Activated CD4-positive, alpha-beta T cell treated with anti-CD3 and anti-CD28 coated beads for 4 hours (primary cell): Measurements from ENCODE around the gene SLC22A15.
"Not testable (repeated sequence)": the region's sequence is repeated elsewhere in the genome, so short reads cannot be mapped to it uniquely, and the experiment has no call there.

Experiments used
- DNase-seq, 2 donors: peaks; one replicate each; pipeline ENCODE4 v3.0.0-alpha.2; 2020

SLC22A15 gene

DNA sequence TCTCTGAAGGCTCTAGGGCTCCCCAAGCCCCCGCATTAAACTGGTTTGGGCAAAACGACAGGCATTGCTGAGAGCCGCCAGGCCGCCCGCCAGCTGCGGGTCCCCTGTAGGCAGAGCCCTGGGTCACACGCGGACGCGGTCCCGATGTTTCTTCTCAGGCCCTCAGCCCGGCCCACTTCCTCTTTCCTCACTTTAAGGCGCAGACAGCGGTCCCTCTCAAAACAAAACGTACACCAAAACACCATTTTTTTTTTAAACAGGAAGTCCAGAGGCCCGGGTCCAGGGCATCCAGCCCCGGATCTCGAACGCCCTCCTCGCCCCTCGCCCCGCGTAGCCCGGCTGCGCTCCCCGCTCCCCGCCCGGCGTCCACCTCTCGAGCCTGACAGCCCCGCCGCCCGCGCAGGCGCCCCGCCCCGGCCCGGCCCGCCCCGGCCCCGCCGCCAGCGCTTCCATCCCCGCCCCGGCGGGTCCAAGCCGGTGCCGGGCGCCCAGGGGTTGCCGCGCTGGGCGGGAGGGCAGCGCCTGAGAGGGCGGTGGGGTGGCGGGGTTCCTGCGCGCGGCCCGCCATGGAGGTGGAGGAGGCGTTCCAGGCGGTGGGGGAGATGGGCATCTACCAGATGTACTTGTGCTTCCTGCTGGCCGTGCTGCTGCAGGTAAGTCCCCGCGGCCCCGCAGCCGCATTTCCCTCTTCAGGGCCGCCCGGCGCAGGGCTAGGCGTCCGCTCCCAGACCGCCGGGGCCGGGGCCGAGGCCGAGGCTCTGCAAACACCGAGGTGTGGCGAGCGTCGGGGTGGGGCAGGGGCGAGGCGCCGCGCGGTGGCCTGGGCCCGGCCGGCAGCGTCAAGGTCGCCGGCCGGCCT lies at the start of gene SLC22A15:
Gene SLC22A15, plus strand, starts transcription at position 452 of the 859 bp plus-strand sequence. Its CDS starts 115 bp downstream, at position 567.
- DNase-seq, result peak; percentile 5 to 7

DNA sequence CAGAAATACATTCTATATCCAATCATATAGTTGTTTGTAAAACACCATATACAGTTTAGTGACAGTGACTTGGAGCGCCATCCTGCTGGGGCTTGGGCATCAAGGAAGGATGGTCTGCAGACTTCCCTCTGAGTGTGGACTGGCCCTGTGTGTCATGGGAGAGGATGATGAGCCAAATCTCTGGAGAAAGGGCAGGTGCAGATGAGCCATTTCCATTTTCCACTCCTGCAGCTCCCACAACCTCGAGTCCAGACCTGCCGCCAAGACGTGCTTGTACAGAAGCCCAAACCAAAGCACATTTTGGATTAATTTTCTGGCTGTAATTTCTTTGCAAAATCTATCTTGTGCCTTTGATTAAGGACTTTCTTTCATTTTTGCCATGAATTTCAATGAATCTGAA lies 48.3 kb upstream of the SLC22A15 start:
- DNase-seq, result no peak

DNA sequence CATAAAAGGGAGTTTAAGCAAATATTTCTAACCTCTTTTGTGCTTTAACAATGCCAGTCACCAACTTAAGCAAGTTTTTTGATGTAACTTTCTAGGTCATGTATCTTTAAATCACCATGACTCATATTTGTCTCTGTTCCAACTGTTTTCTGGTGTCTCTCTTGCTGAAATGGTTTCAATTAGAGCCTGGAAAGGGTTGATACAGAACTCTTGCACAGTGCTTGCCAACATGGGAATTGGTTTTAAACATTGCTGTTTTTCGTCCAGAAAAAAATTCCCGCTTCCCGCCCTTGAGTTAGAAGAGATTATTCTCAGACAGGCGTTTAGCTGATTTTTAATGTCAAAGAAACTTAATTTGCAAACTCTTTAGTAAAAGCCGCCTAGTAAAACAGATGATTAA lies 46.4 kb upstream of the SLC22A15 start:
- DNase-seq, result no peak

DNA sequence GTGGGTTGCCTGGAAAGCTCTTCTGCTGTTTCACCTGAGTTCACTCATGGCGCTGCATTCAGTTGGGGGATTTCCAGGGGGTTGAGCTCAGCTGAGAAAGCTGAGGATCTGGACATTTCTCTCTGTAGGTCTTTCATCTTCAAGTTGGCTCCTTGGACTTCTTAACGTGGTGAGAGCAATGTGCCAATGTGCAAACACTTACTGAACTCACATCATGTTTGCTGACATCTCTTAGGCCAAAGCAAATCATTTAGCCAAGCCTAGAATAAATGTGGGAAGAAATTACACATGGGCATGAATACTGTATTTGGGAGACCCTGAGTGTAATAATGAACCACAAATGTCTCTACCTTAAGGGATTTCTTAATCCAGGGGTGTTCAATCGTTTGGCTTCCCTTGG lies 42.7 kb upstream of the SLC22A15 start:
- no peak for DNase-seq

DNA sequence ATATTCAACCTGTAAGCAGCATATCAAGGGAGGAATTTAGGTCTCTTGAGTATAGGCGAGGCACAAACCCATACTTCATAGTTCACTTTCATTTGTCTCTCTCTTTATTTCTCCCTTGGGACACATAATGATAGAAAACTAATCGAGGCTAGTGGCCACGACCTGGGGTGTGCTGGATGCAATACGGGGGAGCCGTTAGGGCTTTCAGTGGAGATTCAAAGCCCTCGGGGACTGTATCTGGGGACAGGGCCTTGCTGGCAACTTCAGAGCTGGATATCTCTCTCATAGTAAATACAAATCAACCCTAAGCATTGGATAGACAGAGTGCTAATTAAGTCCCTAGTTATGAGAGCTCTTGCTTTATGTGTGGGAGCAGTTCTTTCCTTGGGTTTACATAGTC lies 36.9 kb upstream of the SLC22A15 start:
- DNase-seq, result no peak

DNA sequence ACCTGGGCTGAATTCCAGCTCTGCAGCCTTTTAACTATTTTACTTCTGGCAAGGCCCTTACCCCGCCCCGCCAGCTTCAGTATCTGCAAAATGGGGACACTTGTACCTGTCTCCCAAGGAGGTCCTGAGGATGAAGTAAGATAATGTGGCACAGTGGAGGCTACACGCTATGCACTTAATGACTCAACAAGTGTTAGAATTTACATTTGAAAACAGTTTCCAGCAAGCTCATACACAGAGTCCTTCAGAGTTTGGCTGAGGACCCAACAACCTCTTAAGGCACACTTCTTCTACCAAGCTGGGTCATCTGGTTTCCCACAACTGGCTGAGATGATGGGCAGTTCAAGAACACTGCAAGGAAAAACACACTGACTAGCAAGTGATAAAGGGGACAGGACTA lies 30.2 kb upstream of the SLC22A15 start:
- no peak for DNase-seq

DNA sequence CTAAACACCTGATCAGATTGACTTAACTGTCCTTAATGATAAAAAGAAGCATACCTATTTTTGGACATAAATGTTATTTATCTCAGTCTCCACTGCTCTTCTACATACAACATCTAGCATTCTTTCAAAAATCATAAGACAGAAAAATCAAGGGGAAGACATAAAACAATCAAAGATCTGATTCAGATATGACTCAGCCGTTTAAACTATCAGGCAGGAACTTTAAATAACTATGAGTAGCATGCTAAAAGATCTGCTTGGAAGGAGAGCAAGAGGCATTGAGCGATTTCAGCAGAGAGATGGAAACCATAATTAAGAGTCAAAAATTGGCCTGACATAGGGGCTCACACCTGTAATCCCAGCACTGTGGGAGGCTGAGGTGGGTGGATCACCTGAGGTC lies 27.2 kb upstream of the SLC22A15 start:
- DNase-seq, result no peak

DNA sequence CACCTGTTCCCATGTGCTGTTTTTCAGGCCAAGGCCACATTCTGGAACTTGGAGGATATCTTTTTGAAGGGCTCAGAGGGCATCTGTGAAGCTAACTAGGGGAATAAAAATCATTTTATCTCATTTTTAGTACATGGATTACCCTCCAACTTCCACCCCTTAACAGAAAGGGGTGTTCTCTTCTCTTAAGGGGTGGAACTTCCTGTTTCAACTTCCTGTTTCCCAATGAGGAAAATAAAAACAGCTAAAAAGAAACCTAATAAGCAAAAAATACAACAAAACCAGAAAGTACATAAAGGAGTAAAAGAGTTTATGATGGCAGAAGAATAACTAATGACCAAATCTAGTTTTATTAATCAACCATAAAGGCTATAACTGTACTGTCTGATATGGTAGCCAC lies 24.8 kb upstream of the SLC22A15 start:
- DNase-seq, result no peak

DNA sequence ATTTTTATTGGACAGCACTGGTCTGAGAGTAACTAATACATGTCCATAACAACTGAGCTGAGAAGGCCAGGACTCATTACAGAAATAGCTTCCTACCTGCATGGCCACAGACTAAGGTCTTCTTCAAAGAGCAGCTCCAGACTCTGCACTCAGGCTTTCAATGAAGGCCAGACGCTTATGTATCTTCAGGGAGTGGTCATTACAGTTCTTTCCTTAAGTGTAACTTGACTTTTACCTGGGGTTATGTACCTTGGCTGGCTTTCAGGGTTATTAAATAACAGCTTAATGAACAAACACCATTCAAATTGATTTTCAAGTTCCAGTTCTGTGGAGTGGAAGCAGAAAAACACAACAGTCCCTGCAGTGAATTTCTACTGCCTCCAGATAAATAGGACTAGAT lies 23.8 kb upstream of the SLC22A15 start:
- no peak for DNase-seq

DNA sequence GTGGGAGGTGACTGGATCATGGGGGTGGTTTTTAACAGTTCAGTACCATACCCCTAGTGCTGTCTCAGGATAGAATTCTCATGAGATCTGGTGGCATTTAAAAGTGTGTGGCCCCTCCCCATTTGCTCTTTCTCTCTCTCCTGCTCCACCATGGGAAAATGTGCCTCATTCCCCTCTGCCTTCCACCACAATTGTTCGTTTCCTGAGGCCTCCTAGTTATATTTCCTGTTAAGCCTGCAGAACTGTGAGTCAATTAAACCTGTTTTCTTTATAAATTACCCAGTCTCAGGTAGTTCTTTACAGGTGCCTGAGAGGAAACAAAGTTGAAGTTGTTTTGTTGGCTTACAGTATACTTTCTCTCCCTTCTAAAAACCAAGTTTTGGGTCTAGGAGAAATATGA lies 23.1 kb upstream of the SLC22A15 start:
- no peak for DNase-seq

DNA sequence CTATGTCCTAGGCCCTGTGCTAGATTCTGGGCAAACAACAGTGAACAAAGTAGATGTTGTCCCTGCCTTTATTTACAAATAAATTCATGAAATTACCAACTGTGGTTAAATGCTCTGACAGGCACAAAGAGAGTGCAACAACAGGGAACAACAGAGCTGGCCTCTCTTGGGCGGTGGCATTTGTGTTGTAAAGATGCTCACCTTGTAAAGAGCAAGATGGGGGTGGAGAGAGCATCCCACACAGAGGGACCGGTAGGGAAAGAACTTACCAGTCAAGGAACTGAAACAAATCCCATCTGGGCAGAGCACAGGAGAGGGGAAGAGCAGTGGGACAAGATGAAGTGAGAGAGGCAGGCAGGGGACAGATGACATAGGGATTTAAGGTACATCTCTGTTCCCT lies 21.6 kb upstream of the SLC22A15 start:
- no peak for DNase-seq

DNA sequence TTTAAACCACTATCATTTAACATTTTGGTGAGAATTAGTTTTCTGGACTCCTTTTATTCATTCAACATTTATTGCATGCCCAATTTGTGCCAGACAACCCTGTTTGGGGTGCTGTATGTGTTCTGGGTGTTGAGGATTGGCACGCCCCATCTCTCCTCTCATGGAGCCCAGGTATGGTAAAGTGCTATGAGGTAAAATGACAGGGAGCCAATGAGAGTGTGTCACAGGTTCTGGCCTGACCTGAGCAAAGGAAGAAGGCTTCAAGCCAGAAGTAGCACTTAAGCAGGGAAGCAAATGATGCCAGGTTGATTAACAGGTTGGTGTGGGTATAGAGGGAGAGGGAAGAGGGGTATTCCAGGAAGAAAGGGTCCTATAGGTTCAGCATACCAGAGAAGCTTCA lies 21.1 kb upstream of the SLC22A15 start:
- DNase-seq, result no peak

DNA sequence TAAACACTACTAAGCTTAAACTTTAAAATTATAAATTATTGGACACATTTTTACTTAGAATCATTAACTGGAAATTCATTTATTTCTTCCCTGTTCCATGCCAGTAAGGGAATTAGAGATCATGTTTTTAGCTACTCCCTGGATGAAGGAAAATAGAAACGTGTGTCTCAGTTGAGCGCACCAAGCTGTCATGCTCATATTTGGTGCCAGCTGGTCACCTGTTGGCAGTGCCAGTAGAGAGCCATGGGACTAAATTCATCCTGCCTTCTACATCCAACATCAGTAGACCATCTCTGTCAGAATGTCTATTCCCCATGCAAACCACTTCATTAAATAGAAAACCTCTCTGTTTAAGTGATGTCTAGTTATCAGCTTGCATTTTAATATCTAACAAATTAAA lies 17.4 kb upstream of the SLC22A15 start:
- no peak for DNase-seq

DNA sequence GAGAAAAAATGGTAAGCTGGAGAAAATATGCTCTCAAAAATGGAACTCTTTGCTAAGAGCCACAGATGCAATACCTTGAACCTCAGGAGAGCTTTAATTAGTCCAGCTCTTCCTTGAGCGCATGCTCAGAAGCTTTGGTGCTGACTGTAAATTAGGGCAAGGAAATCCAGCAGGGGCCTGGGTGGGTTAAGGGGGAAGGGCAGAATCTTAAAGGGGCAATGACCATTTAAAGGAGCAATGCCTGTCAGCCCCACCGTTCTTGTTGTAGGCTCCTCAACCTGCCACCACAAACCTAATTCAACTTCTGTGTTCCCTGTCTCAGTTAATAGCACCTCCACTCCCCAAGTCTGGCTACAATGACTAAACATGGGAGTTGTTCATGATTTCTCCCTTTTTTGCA lies 6.8 kb upstream of the SLC22A15 start:
- no peak for DNase-seq

DNA sequence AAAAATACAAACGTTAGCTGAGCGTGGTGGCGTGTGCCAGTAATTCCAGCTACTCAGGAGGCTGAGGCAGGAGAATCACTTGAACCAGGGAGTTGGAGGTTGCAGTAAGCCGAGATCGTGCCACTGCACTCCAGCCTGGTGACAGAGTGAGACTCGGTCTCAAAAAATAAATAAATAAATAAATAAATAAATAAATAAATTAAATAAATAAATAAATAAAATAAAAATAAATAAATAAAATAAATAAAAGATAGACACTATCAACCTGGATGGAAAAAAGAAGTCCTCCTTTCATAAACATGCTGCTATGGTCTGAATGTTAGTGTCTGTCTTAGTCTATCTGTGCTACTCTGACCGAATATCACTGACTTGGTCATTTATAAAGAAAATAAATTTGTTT lies 4.5 kb upstream of the SLC22A15 start:
- DNase-seq, result not testable (repeated sequence)

DNA sequence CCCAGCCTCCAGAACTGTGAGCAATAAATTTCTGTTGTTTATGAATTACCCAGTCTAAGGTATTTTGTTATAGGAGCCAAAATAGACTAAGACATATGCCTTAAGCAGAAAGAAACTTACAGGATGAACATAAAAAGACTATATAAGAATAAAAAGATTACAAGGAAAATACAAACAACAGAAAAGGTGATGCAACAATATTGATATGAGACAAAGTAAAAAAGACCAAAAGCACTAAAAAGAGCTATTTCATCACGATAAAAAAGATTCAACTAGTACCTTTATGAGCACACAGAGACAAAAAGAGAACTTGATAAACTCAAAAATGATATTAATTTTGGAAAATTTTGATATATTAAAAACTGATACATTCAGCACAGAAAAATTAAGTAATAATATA lies 3.2 kb upstream of the SLC22A15 start:
- no peak for DNase-seq

DNA sequence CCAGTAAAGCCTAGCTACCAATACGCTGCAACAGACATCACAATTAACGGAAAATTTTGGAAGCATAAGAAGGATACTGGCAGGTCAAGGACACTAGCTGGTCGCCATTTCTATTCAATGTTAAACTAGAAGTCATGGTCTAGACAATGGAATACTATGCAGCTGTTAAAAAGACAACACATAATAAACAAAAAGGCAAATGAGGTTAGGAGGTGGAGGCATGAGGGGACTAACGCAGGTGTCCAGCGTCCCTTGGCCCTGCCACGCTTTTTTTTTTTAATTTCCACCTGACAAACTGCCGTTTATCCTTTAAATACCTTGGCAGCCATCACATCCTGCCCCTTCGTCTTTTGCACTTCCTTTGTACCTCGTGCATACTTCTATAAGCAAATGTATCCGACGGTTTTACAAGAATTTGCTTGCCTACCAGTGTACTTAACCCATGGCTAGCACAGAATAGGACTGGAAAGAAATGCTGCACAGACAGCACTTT lies 698 bp upstream of the SLC22A15 start:
- no peak for DNase-seq

DNA sequence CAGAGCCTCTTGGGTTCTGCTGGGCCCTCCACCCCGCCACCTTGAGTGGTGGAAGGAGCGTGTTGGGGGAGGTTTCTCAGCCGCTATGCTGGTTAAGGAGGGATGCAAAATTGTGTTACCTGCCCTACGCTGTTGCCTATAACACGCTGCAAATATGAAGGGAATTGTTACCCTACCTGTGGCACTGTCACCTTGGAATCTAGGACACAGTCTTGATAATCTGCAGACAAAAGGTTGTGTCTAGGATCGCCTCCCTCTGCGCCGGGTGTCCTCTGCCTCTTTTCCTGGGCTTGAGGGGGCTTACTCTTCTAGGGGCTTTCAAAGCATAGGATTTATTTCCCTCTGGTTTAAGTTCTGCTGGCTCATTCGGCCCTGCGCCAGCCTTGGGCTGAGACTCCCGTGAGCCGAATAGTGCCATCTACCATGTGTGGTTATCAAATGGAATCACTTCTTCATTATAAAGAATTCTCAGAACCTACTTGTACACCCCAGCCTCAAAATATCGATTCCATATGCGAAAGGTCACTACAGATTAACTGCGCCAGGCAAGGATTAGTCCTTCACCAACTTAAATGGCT lies 697 bp downstream of the SLC22A15 start:
- no peak for DNase-seq

DNA sequence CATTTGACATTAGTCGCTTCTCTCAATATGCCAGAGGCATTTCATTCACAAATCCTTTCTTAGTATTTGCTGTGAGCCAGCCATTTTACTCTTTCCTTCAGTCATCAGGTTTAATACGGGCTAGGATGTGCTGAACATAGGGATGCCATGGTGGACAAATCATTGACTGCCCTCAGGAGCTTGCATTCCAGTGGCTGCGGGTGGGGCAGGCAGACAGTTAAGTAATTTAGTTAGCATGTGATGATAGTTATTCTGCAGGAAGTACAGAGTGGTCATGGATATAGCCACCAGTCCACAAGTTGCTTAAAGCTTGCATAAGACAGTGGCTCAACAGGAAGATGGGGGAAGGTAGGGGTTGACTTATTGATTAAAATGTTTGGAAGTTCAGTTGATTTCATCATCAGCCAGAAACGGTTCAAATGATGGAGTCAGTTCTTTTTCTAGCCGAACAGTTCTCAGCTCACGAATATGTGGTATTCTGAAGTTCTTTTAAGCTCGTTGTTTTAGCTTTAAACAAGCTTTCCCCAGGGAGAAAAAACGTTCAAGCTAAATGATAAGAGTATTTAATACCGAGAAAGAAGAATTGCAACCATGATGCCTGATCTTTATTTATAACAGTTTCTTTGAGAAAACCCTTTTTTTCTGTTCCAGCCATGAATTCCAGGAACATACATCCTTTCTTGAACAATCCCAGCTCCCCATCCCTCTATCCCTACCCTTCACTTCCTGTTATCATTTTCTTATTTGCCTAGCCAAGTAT lies 1.4 kb downstream of the SLC22A15 start:
- DNase-seq, result no peak

DNA sequence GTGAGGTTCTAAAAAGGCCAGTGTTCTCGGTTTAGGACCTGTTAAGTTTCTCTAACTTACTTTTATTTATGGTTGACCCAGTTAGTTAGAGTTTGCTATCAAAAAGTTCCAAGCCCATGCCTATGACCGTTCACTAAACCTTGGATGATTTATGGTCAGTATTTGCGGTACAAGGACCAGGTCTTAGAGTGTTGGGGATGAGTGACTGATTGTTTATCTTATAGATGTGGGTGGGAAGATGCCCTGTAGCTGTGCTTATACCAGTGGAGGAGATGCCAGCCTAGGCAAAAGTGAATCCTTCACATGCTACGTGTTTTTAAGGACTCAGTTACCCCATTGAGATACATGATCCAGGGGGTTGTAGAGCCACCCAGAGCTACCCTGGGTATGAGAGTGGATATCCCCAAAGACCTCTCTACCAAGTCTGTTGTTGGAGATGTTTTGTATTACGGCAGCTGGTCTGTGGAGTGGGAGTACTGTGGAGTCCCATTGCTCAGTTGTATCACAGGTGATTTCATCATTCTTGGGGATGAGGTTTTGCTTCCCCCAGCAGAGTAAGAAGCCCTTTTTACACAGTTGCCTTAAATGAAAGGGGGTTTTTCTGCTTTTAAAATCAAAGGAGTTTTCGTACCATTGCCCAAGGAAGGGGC lies 2.1 kb downstream of the SLC22A15 start:
- DNase-seq, result no peak

DNA sequence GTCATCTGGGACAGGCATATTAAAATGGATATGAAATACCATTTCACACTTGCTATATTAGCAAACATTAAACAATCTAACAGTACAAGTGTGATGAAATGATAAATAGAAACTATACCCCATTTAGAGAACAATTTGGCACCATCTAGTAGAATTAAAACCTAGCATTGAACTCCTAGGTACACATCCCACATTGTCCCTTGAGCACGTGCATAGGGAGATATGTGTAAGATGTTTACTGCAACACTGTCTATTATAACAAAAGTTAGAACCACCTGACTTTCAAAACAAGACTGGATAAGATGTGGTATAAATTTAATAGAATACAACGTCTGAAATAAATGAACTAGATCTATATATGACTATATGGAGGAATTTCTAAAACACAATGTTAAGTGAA lies 3.8 kb downstream of the SLC22A15 start:
- DNase-seq, result no peak

DNA sequence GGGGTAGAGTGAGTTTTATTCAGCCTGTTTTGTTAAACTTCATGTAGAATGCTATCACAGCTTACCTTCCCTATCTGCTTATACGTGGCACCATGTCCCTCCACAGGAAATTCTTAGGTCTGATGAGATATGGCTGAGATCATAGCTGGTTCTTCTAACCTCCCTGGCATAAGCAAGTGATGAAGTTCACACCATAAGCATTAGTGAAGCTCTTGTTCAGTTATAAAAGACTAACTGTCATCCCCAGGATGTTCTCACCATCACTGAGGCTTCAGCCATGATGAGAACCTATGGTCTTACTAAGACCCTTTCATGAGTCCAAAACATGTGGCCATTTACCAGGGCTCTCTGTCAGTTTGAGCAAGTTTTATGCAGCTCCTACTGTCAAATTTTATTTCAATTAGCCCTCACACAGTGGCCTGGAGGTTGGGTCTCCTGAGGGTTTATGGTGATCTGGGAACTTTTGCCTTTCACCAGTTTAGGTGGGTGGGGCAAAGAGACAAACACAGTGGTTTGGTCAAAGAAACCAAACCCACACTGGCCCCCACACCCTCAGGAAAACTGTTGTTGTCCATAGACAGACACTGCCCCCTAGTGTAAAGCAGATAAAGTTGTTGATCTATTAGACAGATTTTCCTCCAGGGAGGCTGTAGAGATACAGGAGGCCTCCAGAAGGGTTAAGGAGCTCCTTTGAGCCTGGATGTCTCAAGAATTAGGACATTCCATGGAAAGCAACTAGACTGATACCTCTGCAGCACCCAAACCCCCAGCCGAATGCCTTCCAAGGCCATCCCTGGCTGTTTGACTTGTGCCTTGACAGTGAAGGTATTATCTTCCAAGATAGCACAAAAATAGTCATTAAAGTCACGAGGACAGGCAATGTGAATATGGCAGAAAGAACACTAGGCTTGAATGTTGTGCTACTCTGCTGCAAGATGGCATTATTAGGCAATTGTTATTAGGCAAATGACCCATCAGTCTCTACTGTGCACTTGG lies 5.0 kb downstream of the SLC22A15 start:
- DNase-seq, result no peak
